Cortex of kidney (tissue), 1 donor: ENCODE results near the gene DENND1A.
"Not testable (repeated sequence)": the region's sequence is repeated elsewhere in the genome, so short reads cannot be mapped to it uniquely, and the experiment has no call there.

Experiments
- DNase-seq: peaks from one replicate; lab custom pipeline; 2025; lab: John Stamatoyannopoulos, UW

DENND1A gene

GRCh38 chr9:123923377-123923776 lies 6.5 kb downstream of the DENND1A start:
- DNase-seq = no peak

DNA sequence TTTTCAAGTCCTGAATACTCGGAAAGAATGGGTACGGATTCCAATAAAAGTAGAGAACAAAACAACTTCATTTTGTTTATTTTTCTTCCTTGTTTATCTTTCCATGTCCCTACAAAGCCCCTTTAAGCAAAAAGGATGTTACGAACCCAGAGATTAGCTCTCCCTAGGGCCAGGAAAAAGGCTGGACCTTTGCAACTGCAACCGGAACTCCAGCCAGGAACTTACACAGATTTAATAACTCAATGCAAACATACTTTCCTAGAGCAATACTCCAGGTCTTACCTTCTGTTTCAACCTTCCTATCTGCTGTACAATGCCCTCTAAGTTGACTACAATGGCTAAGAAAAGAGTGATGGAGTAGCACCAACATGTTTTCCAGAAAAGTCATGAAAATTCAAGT lies 7.0 kb downstream of the DENND1A start:
- no peak for DNase-seq

- no peak for DNase-seq
Observed at GRCh38 chr9:123922431-123922830, 7.5 kb downstream of the DENND1A start.

DNA sequence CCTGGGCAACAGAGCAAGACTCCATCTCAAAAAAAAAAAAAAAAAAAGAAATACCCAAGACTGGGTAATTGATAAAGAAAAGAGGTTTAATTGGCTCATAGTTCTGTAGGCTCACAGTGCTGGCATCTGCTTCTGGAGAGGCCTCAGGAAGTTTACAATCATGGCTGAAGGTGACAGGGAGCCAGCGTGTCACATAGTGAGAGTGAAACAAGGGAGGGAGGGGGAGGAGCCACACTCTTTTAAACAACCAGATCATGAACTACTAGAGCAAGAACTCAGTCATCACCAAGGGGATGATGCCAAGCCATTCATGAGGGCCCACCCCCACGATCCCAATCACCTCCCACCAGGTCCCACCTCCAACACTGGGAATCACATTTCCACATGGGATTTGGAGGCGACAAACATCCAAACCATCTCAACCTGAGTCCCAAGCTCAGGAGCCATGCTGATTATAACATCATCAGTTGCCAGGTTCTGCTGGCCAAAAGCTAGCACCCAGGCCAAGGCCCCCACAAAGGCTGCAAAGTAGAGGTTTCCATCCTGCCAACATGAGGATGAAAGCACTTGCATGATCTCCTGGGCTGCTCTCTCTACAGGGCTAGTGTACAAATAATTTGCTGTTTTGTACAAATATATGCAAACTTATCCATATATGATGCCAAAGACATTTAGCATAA lies 15.3 kb downstream of the DENND1A start:
- DNase-seq = no peak

GRCh38 chr9:123912167-123912897 lies 17.6 kb downstream of the DENND1A start:
- no peak for DNase-seq

DNA sequence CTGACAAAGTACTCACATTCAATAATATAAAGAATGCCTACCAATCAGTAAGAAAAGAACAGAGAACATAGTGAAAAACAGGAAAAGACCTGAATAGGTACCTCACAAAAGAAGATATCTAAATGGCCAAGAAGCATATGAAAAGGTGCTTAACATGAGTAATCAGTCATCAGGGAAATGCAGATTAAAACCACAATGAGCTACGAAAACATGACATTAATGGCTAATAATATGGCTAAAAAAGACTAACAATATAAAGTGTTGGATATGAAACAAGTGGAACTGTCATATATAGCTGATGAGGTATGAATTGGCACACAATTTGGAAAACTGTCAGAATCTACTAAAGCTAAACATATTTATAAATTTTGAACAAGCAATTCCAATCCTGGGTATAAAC lies 18.9 kb downstream of the DENND1A start:
- no peak for DNase-seq

- not testable (repeated sequence) for DNase-seq
Observed at GRCh38 chr9:123909192-123909591, 20.7 kb downstream of the DENND1A start.

- not testable (repeated sequence) for DNase-seq
Observed at GRCh38 chr9:123903550-123903949, 26.4 kb downstream of the DENND1A start.

- no peak for DNase-seq
Observed at GRCh38 chr9:123894822-123895221, 35.1 kb downstream of the DENND1A start.

DNA sequence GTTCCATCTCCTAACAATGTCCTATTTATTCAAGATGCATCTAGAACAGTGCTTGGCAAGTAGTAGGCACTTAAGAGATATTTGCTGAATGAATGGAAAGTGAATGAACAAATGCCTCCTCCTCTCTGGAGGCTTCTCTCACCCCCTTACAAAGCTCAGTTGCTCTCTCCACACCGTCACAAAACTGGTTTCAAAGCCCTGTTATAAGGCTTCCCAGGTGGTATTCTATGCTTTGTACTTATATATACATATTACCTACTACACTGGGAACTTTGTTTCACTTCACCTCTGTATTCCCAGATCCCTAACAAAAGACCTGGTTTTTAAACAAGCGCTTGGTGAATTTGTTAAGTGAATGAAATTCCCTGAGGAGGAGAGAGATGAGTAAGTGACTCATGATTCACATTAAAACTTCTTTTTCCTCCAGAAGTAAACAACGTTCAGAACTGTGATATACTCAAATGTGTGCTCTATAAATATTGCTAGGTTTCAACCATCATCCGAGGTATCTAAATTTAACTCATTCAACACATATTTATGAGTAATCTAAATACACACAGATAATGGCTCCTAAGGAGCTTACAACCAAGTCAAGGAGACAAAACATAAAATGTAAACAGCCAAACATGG lies 36.0 kb downstream of the DENND1A start:
- DNase-seq = no peak

DNA sequence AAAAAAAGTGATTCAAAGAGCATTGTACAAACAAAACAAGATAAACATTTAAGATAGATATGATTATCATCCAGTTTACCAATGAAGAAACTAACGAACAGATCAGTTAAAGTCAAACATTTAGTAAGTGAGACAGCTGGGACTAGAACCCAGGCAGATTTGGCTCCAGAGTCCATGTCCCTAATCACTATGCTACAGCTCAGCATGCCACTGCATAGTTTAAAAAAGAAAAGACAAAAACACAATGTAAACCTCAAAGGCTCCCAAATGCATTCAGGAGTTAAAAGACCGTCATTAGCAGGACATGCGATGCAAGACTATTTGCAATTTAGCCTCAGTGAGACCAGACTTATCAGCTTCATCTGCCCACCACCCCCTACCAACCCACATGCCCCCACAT lies 36.8 kb downstream of the DENND1A start:
- DNase-seq = no peak

- DNase-seq = no peak
Observed at GRCh38 chr9:123887837-123888236, 42.1 kb downstream of the DENND1A start.

GRCh38 chr9:123885834-123886233 lies 44.1 kb downstream of the DENND1A start:
- DNase-seq = not testable (repeated sequence)

DNA sequence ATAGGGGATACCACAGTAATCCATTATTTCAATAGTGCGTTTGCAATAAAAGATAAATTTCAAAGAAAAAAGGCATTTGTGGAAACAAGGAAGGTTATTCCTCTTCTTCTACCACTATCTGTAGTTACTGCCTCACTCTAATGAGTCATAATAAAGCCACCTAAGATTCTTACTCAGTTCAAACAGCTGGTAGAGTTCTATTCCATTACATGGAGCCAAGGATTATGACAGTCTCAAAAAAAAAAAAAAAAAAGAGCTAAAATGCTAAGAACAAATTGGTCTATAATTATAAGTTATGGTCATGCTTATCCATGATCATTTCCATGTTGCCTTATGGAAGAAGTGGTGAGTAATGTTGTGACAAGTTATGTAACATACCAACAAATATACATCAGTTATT lies 46.3 kb downstream of the DENND1A start:
- no peak for DNase-seq

DNA sequence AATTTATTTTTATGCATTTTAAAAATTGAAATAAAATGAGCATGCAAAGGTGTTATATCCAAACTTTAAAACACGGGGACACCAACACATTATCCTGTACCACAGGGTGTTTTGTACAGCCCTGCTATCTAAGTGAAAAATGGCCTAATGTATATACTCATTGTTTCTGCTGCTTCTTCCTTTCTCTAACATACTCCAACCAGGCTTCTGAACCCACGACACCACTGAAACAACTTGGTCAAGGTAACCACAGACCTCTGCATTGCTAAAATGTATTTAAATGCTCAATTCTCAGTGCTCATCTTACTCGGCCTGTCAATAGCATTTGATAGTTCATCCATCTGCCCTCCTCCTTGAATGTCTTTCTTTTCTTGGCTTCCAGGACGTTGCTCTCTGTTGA lies 48.3 kb downstream of the DENND1A start:
- DNase-seq = no peak

- DNase-seq = no peak
Observed at GRCh38 chr9:123880420-123880819, 49.5 kb downstream of the DENND1A start.

GRCh38 chr9:123876750-123877149 lies 53.2 kb downstream of the DENND1A start:
- no peak for DNase-seq

DNA sequence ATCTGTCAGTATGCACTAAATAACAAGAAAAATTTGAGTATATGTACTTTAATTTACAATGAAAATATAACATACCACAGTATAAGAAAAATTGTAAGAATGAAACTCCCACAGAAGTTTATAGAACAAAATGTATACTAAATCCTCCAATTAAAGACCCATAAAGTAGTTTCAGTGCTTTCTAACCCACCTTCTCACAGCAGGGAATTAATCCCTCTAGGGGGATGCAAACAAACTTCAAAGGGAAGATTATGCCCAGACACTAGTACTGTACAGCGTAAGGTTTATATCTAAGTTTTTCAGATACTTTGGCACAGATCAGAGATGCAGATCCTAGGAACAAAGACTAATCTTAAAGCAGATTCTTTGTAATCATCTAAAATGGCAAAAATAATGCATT lies 57.2 kb downstream of the DENND1A start:
- DNase-seq = no peak

DNA sequence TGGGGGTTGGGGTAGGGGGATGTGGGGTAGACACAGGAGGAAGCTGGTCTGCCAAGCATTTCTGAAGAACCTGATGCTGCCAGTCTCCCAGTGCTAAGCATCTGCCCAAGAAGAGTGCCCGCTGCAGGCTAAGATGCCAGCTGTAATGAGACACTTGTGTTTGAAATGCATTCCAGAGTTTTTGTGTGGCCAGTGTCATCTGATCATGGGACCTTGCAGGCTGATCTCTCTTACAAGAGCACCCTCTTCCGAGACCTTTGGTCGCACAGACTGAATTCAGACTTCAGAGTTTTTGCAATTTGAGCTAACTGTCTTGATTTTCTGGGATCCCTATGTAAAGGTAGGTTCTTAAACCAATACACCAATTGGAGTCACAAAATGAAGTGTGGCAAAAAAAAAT lies 58.1 kb downstream of the DENND1A start:
- DNase-seq = no peak

GRCh38 chr9:123868002-123868401 lies 61.9 kb downstream of the DENND1A start:
- DNase-seq = no peak

DNA sequence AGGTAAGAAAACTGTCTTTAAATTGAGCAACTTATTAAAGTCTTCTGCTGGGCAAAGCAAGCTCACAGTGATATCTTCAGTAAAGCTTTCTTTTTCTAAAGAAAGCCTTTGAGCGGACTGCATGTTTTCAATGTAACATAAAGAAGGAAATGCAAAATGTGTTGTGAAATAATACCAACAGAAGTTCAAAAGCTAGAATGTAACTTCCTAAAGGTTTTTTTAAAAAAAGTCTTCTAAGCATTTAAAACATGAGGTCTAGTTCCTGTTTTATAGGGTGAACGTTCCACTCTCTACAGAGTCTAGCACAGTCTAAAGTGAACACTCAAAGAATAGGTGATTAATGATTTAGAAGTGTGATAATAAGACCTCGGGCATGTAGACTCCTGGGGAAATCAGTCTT lies 62.9 kb downstream of the DENND1A start:
- no peak for DNase-seq

GRCh38 chr9:123866497-123866896 lies 63.4 kb downstream of the DENND1A start:
- no peak for DNase-seq
